Measurements from ENCODE around the gene PDE4DIP.
"Not testable (repeated sequence)": the region's sequence is repeated elsewhere in the genome, so short reads cannot be mapped to it uniquely, and the experiment has no call there.

PDE4DIP gene

DNA sequence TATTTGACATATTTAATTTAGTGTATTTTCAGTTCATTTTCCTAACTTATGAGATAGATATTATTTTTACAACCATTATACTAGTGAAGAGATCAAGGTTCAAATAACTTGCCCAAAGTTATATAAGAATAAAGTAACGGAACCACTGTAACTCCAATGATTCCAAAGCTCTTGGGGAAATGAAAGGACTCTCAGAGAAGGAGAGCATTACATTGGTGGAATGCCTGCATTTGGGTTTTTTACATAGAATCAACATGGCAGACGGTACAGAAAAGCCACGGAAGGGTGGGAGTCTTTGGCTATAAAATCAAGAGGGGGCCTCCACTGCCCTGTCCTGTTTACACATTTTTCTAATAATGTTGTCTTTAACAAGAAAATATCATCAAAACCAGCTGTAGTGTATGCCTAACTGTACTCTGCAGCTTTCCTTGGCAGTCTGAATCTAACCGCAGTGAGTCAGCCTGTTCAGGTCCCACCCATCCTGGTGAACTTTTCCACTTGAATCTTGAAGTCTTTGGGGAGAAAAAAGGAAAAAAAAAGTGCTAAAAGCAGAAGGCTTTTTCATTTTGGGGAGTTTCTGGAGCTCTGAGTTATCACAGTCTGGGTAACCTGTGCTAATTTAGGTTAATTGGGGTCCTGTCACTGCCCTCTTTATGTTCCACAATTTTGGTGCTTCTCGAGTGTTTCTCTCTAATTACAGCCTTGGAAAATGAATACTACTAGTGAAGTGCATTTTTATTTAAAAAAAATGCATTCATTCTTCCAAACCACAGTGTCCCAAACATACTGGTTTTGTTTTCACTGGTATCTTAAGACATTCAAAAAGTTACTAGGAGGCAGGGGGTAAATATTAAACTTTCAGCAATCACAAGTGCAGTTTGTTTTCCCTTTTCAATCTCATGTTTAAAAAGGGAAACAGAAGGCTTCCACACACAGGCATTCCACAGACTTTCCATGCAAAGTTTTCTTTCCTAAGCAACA lies 30.5 kb downstream of the PDE4DIP start:
- not testable (repeated sequence) for DNase-seq (ENCODE audit: low read depth)

DNA sequence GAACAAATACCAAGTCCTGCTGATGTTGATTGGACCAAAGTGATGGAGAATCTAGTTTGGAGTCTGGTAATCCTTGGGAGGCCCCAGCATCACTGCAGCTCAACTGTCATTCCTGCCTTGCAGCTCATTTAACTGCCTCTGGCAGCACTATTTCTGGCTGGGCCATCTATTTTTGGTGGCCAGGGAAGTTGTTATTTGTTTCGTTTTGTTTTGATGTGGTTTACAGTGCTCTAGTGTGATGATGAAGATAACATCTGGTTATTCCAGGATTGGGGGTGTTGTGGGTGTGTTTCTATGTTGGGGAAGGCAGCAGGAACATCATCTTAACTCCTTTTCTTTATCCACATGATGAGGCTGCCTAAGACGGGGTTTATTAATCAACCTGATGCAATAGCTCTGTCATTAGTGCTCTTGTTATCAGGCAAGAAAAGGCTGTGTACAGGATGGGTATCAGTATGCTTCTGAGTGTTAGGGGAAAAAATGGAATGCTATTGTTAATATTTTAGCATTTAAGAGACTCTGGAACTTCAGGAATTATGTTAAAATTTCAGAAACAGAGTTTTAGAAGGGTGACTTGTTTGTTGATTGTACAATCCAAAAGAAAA lies 35.7 kb downstream of the PDE4DIP start:
- DNase-seq (ENCODE audit: low read depth), result not testable (repeated sequence)

DNA sequence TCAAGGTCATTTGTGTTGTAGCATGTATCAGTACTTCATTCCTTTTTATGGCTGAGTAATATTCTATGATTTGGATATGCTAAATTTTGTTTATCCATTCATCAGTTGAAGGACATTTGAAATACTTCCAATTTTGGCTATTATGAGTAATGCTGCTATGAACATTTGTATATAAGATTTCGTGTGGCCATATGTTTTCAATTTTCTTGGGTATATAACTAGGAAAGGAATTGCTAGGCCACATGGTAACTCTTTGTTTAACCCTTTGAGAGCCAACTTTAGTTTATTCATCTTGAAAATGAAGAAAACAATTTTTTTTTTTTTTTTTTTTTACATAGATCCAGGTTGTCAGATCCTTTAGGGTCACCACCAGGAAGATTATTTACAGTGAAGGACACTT lies 37.0 kb downstream of the PDE4DIP start:
- DNase-seq (ENCODE audit: low read depth), result not testable (repeated sequence)

DNA sequence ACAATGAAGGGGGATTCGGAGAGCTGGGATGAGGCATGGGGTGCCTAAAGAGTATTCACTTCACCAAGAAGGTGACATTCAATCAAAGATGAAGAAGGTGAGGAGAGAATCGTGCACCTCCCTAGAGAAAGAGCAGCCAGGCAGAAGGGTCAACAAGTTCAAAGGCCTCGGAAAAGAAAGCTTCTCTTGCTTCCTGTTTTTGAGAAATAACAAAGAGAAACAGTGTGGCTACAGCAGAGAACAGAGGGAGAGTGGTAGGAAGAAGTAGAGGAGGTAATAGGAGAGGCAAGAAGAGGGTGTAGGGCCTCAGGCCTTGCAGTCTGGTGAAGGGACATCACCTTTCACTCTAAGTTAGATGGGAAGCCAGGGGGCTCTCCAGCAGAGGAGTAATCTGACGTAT lies 41.0 kb downstream of the PDE4DIP start:
- not testable (repeated sequence) for DNase-seq (ENCODE audit: low read depth)

DNA sequence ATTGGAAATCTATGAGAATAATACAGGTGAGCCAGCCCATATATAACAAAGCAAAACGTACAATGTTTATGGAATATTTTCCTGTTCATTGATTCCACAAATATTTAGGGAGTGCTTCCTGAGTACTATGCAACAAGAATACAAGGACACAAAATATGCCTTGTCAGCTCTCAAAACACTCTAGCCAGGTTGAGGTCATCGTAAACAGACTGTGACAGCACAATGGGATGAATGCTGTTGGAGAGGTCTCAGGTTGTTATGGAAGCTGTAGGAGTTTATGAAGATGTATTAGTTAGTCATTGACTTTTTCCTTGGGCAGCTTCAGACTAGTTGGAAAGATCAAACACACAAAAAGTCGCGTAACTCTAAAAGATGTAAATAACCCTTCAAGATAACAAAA lies 42.1 kb downstream of the PDE4DIP start:
- not testable (repeated sequence) for DNase-seq (ENCODE audit: low read depth)

DNA sequence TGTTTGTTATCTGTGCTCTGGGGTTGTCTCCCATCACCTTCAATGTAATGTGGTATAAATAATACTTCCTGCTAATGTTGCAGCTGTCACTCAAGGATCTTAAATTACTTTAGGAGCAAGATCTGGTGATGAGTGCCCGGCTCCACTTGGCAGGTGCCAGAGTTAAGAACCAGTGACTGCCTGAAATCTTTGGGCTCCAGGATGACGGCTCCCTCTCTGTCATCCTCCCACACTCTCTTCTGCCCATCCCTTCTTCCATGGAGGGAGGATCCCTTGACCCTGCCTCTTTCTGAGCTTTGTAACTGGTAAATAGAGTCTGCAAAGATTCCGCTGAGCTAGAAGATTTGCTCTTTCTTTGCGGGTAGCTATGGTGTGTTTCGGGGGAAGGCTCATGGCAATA lies 44.4 kb downstream of the PDE4DIP start:
- not testable (repeated sequence) for DNase-seq (ENCODE audit: low read depth)

DNA sequence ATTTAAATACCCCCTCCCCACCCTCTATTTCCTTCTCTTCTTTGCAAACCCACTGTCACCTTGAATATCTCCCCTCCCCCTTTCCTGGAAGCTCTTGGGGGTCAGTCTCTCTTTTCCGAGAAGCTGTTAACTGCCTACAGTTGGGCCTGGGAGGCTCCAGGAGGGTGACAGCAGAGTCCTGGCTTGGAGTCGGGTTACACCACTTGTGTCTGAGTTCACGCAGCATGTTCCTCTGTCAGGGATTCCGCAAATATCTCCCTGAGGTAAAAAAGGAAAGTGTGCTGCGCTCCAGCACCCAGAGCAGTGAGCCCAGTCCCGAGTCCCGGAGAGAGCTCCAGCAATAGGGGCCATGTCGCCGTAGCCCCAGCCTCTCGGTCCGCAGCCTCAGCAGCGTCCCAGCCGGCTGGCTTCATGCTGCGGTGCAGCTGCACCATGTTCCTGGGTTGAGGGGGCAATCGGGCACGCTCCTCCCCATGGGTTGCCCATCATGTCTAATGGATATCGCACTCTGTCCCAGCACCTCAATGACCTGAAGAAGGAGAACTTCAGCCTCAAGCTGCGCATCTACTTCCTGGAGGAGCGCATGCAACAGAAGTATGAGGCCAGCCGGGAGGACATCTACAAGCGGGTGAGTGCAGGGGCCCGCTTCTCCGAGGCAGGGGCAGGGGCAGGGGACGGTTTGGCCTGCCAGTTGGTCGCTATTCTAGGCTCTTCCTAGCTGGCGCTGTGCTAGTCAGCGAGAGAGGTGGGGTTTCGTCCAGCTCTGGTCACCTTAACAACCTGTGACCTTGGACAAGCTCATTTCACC lies 45.2 kb downstream of the PDE4DIP start:
- not testable (repeated sequence) for DNase-seq (ENCODE audit: low read depth)

DNA sequence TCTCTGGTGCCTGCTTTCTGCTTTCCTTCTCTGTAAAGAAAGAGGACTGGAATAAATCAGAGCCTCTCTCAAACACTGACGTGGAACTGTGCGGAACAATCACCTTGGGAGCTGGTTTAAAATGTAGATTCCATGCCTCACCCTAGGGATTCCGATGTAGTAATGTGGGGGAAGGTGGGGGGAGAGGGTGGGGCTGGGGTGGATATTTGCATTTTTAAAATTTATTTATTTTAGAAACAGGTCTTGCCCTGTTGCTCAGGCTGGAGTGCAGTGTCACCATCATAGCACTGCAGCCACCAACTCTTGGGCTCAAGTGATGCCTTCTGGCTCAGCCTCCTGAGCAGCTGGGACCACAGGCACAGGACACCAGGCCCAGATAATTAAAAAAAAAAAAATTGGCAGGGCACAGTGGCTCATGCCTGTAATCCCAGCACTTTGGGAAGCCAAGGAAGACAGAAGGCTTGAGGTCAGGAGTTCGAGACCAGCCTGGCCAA lies 45.9 kb downstream of the PDE4DIP start:
- not testable (repeated sequence) for DNase-seq (ENCODE audit: low read depth)

DNA sequence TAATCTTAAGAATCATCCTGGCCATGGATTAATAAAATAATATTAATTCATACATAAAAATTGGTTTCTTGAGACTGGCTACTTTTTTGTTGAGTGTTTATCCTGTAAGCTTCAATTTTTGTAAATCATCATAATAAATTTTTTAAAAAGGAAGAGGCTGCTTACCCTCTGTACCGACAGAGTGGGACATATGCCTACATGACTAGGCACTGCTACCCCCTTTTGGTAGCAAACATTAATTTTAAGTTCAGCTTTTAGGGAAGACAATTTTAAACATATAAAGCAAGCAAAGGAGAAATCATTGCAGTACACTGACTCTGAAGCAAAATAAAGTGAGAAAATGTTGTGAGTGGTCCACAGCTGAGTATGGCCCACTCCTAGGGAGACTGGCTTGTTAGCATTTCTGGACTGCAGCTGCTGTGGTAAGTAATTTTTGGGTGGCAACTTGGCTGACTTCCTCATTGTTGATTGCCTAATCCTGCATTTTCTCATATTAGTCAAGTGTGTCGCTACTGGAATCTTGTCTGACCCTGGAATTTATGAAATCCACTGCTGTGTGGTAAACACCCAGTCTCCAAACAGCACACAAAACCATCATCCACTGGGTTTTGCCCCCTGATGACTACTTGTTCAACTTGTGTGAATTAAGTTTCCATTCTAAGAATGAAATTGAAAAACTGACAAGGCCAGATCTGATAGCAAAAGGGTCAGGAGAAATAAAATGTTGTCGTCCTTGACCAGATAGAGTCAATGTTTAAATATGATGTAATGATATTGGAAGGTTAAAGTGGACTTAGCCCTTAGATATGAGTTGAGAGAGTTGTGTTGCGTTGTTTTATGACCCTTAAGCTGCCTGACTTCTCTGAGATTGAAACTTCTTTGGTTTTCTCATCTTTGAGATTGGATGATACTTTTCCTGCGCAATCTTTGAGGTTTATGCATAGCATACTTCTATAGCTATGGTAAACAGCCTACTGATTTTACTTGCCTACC lies 50.4 kb downstream of the PDE4DIP start:
- not testable (repeated sequence) for DNase-seq (ENCODE audit: low read depth)

DNA sequence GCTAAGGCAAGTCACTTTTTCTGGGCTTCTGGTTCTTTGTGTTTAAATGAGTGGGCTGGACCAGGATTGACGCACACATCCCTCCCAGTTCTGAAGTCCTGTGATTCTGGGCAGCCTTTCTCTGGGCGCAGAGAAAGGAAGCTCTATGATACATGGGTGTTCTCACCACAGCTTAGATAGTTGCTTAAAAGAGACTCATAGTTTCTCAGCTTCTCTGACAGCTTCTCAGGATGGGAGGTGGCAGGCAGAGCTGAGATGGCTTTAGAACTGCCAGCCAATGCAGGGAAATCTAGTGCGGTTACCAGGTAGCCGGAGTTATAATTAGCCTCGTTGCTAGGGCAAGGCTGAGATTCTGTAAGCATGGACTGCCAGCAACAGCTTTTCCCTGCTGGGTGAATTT lies 55.8 kb downstream of the PDE4DIP start:
- DNase-seq (ENCODE audit: low read depth), result not testable (repeated sequence)

DNA sequence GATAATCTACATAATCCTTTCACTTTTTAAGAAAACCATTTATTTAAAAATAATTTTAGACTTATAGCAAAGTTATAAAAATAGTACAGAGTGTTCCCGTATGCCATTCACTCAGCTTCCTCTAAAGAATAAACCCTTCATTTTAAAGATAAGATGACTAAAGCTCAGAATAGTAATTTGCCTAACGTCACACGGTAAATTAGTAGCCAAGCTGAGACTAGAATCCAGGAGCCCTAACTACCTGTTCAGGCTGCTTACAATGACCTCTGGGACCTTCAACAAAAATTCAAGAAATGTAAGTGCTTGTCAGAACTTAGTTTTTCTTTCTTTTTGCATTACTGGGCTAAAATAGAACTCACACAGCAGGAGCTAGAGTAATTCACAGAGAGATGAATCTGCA lies 56.5 kb downstream of the PDE4DIP start:
- DNase-seq (ENCODE audit: low read depth), result not testable (repeated sequence)

DNA sequence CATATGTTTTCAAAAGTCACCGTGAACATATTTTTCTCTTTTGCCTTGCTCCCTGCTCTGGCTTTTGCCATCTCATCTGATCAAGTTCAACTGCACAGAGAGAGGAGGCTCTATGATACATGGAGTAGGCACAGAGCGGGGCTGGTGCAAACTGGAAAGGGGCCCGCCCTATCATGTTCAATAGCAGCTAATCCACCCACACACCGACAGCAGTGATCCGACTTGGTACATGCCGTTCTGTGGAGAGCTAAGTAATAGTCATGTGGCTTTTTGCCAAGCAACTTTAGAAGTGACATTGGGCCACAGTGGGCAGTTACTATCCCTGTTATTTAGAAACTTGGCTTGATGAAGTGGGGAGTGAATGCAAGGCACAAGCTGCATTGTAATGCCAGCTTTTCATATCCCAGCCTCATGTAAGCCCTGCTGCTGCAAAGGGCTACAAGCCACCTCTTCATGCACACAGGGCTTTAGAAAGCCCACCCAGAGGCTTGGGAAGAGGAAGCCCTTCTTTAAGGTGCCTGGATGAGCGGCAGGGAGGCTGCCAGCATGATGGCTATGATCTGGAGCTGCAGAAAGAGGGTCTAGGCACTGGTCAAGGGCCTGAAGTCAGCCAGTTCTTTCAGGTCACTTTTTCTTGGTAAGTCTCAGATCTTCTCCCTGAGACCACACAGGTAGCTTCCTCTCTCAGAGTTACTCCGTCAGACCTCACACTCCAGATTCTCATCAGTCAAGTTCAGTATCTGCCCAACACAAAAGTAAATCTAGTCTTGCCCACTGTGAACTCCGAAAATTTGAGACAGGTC lies 57.1 kb downstream of the PDE4DIP start:
- DNase-seq (ENCODE audit: low read depth), result not testable (repeated sequence)

DNA sequence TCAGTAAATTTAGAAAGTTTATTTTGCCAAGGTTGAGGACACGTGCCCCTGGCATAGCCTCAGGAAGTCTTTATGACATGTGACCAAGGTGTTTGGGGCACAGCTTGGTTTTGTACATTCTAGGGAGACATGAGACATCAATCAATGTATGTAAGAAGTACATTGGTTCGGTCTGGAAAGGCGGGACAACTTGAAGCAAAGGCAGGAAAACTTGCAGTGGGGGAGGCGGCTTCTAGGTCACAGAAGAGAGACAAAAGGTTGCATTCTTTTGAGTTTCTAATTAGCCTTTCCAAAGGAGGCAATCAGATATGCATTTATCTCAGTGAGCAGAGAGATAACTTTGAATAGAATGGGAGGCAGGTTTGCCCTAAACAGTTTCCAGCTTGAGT lies 57.7 kb downstream of the PDE4DIP start:
- not testable (repeated sequence) for DNase-seq (ENCODE audit: low read depth)

DNA sequence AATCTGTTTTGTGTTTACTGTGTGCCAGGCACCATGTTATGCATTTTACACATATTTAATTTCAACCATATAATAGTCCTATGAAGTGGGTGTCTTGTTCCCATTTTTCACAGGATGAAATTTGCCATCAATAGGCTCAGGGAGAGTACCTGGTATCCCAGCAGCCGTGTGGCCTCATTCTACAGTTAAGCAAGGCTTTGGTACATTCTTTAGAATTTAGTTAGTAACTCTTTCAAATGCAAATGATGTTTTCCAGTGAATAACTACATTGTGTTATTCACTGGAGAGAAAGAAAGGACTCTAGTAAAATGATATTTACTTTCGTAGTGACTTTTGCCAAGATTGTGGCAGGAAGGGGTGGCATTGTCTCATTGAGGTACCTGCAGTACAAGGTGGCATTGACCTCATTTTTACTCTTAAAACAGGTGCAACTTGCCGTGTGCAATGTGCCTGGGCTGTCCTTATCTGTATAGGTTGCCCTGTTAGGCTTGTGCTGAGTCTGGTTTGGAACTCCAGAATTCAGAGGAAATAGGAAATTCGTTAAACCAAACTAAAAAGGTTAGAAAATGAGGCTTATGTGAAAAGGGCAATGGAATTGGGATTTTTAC lies 65.1 kb downstream of the PDE4DIP start:
- DNase-seq (ENCODE audit: low read depth), result not testable (repeated sequence)

DNA sequence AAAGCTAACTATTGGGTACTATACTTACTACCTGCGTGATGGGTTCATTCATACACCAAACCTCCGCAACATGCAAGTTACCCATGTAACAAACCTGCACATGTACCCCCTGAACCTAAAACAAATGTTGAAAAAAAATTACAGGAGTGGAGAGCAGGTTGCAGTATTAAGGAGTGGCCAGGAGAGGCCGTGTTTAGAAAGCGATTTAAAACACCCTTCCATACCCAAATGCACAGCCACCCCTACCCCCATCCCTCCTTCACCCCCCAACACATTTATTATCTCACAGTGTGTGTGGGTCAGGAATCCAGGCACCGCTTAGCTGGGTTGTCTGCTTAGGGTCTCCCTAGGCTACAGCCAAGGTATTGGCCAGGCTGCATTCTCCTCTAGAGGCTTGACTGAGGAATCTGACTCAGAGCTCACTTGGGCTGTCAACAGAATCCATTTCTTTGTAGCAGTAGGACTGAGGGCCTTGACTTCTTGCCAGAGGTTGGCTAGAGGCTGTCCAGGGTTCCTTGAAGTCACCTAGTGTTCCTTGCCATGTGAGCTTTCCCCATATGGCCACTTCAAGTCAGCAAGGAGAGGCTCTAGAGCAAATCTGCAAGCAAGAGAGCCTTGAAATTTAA lies 67.2 kb downstream of the PDE4DIP start:
- DNase-seq (ENCODE audit: low read depth), result not testable (repeated sequence)

DNA sequence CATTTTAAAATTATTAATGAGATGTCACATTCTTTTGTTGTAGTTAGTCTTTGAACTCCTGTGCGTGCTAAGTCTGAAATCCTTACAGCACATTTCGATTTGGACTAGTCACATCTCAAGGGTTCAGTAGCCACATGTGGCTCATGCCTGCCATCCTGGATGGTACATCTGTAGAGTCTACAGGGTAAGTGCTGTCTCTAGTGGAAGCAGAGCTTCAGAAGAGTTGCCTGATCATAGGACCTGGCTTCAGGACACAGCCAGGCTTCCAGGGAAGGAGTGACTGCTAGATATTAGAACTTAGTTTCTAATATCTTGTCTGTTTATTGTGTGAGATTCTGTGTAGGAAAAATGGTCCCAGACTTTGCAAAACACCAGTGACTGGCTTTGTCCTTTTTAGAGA lies 72.0 kb downstream of the PDE4DIP start:
- DNase-seq (ENCODE audit: low read depth), result not testable (repeated sequence)

DNA sequence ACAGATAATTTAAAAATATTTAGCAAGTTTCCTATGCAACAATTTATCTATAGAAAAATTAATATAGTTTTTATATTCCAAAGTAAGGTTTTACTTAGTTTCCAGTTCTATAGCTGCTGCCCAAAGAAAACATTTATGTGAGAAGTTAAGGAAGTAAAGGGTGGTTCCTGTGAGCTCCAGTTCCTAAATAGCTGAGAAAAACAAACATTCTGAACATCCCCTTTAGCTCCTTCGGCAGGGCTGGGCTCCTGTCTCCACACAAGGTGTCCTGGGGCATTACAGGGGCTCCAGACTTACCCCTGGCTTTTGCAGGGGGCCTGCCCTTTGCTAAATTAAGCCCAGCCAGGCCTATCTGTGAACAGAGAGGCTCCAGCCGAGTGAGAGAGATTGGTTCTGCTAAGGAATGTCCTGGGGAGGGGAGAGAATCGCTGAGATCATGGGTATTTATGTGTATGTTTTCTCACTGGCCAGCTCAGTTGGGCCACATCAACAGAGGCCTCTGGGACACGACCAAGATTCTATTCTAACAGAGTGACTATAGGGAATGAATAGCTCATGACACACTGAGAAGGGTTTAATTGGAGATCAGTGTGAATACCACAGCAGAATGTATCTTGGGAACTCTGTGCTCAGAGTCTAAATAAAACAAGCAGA lies 72.6 kb downstream of the PDE4DIP start:
- DNase-seq (ENCODE audit: low read depth), result not testable (repeated sequence)

DNA sequence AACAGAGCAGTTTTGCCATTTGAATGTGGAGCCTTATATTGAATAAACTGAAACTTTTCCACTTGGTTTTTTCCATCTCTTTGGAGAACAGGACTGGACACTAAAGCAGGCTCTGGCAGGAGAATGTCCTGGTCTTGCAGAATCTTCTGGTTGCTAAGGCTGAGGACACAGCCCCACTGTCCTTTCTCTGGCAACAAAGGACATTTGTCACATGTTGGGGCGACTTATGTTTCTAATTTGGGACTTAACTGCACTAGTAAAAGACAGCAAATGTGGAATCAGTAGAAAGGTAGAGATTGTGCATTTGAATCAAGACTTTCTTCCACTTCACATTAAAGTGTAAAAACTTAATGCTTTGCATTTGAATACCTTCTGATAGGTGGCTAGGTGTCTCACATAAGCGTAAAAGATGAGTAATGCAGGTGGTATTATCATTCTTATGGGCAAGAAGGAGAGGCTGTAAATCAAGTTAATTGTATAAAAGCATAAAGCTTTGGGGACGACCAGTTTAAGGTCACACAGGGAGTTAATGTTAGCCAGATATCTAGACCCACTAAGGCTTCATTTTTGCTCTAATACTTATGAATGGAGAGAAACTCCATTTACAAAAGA lies 74.7 kb downstream of the PDE4DIP start:
- not testable (repeated sequence) for DNase-seq (ENCODE audit: low read depth)

Data from amniotic epithelial cell (primary cell).